Suprapubic skin (tissue), 3 donors: Measurements from ENCODE around the gene ZNF362.

Source experiments
- POLR2AphosphoS5 ChIP-seq, 3 donors: sonication (generic); formaldehyde crosslinking; IDR thresholded peaks; one replicate each; pipeline ENCODE4 v1.6.1; 2017; ENCODE audit warnings: antibody characterized with exemption in 3 of 3
- TF ChIP-seq, protein P1 (sequence below), 2 donors: fragments of 200-600 bp in 1 of 2; fragments of 450-650 bp in 1 of 2; sonication (generic) in 1 of 2; IDR thresholded peaks; one replicate each; pipeline ENCODE4 v1.5.1; 2016 to 2019; ENCODE audit warnings: antibody characterized with exemption in 2 of 2, mild to moderate bottlenecking in 1 of 2, moderate library complexity in 1 of 2

DNA sequence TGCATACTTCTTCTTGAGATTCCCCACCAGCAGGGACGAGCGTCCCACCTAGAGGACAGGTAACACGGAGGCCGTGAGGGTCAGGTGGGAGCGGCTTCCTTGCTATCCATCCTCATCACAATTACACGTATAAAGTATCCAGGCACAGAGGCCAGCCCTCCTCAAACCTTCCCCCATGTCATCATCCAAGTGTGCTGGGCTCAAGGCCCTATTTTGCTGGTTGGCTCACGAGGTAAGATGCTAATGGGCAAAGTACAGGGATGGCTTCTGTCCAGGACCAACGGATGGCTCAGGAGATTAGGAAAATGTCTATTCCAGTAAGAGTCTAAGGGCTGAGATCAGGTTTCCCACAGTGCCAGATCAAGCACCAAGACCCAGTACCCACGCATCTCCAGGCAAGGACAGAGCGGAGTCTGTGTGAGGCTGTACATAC, 76.1 kb downstream of the ZNF362 start:
- TF ChIP-seq, protein P1, sequence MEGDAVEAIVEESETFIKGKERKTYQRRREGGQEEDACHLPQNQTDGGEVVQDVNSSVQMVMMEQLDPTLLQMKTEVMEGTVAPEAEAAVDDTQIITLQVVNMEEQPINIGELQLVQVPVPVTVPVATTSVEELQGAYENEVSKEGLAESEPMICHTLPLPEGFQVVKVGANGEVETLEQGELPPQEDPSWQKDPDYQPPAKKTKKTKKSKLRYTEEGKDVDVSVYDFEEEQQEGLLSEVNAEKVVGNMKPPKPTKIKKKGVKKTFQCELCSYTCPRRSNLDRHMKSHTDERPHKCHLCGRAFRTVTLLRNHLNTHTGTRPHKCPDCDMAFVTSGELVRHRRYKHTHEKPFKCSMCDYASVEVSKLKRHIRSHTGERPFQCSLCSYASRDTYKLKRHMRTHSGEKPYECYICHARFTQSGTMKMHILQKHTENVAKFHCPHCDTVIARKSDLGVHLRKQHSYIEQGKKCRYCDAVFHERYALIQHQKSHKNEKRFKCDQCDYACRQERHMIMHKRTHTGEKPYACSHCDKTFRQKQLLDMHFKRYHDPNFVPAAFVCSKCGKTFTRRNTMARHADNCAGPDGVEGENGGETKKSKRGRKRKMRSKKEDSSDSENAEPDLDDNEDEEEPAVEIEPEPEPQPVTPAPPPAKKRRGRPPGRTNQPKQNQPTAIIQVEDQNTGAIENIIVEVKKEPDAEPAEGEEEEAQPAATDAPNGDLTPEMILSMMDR (IDR thresholded peaks at IDR 0.05), result no peak
- TF ChIP-seq POLR2AphosphoS5 (IDR thresholded peaks at IDR 0.05), result no peak
